ENCODE results near the gene NATD1. TPM values are rescaled to one million over a fixed set of nuclear protein-coding genes. Genes with fewer than 3 reads are reported as not detected.

Gene NATD1
- total and polyA plus RNA-seq, 2 experiments from 2014 or later = 5.0 to 6.7 TPM

DNA sequence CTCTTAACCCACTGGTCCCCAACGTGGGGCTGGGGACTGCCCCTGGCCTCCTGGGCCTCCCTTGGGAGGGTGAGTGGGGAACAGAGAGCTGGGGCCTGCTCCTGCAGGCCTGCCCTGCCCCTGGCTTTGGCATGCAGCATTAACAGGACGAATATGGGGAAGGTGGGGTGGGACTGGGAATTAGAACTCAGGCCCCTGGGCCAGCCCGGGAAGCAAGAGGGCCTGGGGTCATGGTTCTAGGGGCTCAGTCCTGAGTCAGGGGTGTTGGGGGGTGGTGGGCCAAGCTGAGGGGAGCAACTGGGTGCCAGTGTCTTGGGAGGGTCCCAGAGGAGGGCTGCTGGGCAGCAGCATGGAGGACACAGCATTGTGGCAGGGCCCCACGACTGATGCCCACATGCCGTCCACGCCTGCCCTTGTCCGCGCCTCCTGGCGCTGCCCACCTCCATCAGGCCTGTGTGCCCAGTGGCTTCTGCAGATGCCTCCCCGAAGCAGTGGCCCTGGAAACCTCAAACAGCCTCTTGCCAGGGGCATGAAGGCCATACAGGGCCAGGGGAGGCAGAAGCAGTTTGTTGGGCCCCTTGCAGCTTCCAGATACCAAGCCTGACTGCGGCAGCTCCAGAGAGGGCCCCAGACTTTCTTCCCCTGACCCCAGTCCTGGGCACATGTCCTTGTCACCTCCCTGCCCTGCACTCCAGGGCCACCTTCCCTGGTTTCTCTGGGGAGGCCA is 36.1 kb upstream of the NATD1 start:
- Histone ChIP-seq H3K9me2 (replicated peaks; ENCODE audit: insufficient read depth) (no peaks in the 10 kb centered on the region), H3K27me3 (no peaks in the 10 kb centered on the region), H3K4me3 (no peak overlapping the region), H3K79me2 (peaks cover 92% of the 10 kb centered on the region), H3K27ac (no peak overlapping the region), H3K9me3 (ENCODE audit: low read depth) (no peaks in the 10 kb centered on the region), H3K4me1 (ENCODE audit: insufficient read depth) (peaks cover 22% of the 10 kb centered on the region), H3K36me3 (replicated peaks; ENCODE audit: insufficient read depth, low read depth) (no peaks in the 10 kb centered on the region), H2AFZ (no peak overlapping the region), H4K20me1 (ENCODE audit: insufficient read depth, poor library complexity, severe bottlenecking) (peaks cover 34% of the 10 kb centered on the region), H3K4me2 (no peak overlapping the region)
- DNase-seq (ENCODE audit: low spot score) = no peak
- no peak for TF ChIP-seq EZH2 (IDR thresholded peaks at IDR 0.05; ENCODE audit: borderline replicate concordance)
- no peak for TF ChIP-seq EZH2phosphoT487 (IDR thresholded peaks at IDR 0.05; ENCODE audit: low read depth, severe bottlenecking, unreplicated experiment)
- TF ChIP-seq CTCF (IDR thresholded peaks at IDR 0.05; ENCODE audit: poor library complexity) = no peak
- WGBS (ENCODE audit: low lambda C conversion rate, missing lambda C conversion rate) = 92% methylated on average over 11 of the region's 11 CpGs

DNA sequence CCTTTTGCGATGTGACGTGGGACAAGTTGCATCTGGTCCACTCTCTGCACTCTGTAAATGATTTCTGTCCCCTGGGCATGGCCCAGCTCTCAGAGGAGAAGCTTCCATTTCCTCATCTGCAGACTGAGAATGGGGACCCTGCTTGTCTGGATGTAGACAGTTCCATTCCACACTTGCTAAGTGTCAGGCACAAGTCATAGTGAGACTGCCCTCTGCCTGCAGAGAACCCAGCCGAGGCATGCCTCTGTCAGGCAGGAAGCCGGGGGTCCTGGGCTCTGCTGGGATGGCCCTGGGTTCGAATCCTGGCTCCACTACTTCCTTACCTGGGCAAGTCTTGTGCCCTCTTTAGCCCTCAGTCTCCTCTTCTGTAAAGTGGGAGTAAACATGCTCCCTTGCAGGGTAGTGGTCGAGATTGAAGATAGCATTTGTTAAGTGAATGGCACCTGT is 35.4 kb upstream of the NATD1 start:
- Histone ChIP-seq H3K4me3 (no peak overlapping the region), H3K79me2 (peaks cover 85% of the 10 kb centered on the region), H3K4me2 (peak overlapping the region; percentile 66), H4K20me1 (ENCODE audit: insufficient read depth, poor library complexity, severe bottlenecking) (peaks cover 27% of the 10 kb centered on the region), H2AFZ (no peak overlapping the region), H3K27ac (peak overlapping the region; percentile 84), H3K9me3 (ENCODE audit: low read depth) (no peaks in the 10 kb centered on the region), H3K27me3 (no peaks in the 10 kb centered on the region), H3K36me3 (replicated peaks; ENCODE audit: insufficient read depth, low read depth) (no peaks in the 10 kb centered on the region), H3K9me2 (replicated peaks; ENCODE audit: insufficient read depth) (no peaks in the 10 kb centered on the region), H3K4me1 (ENCODE audit: insufficient read depth) (peaks cover 22% of the 10 kb centered on the region)
- DNase-seq (ENCODE audit: low spot score) = no peak
- TF ChIP-seq EZH2 (IDR thresholded peaks at IDR 0.05; ENCODE audit: borderline replicate concordance) (no peak), CTCF (IDR thresholded peaks at IDR 0.05; ENCODE audit: poor library complexity) (peak; percentile 7), EZH2phosphoT487 (IDR thresholded peaks at IDR 0.05; ENCODE audit: low read depth, severe bottlenecking, unreplicated experiment) (no peak)
- 92% methylated on average over 5 of the region's 6 CpGs for WGBS (ENCODE audit: low lambda C conversion rate, missing lambda C conversion rate)

DNA sequence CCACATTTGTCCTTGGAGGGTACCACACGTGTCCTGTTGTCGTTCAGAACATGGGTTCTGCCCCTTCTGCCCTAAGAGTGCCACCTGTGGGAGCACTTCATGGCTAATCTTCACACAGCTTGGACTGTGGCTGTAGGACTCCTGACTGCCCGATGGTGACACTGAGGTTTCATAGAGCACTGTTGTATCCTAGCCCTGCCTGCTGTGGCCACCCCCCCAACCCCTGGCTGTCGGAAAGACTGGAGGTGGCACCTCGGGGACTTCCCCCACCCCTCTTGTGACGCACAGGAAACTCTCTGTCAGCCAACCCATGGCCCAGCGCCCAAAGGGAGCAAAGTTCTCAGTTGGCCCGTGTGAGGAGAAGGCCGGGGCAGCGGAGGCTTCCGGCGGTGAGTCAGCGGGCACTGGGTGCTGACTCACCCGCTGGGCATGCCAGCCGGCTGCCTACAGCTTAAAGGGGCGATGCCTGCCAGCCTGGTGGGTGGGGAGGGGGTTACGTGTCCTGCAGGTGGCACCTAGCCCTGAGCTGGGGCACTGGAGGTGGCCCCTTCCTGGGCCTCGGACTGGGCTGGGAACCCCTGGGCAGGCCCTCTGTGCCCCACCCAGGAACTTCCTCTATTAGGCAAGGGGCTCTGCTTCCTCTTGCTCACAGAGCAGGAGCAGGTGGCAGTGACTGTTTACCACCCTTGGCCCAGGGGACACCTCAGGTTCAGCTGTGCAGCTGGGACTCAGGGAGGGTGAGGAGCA is 34.7 kb upstream of the NATD1 start:
- TF ChIP-seq CTCF (IDR thresholded peaks at IDR 0.05; ENCODE audit: poor library complexity) (no peak), EZH2phosphoT487 (IDR thresholded peaks at IDR 0.05; ENCODE audit: low read depth, severe bottlenecking, unreplicated experiment) (no peak), EZH2 (IDR thresholded peaks at IDR 0.05; ENCODE audit: borderline replicate concordance) (no peak)
- no peaks in the 10 kb centered on the region for H3K9me3 ChIP-seq (ENCODE audit: low read depth)
- H3K36me3 ChIP-seq (replicated peaks; ENCODE audit: insufficient read depth, low read depth) = no peaks in the 10 kb centered on the region
- 61% methylated on average over 18 of the region's 18 CpGs for WGBS (ENCODE audit: low lambda C conversion rate, missing lambda C conversion rate)
- H3K79me2 ChIP-seq = peaks cover 77% of the 10 kb centered on the region
- peak overlapping the region; percentile 92 for H3K4me2 ChIP-seq
- no peak overlapping the region for H3K4me3 ChIP-seq
- peak overlapping the region; percentile 93 for H3K27ac ChIP-seq
- no peaks in the 10 kb centered on the region for H3K27me3 ChIP-seq
- peaks cover 21% of the 10 kb centered on the region for H4K20me1 ChIP-seq (ENCODE audit: insufficient read depth, poor library complexity, severe bottlenecking)
- no peak overlapping the region for H2AFZ ChIP-seq
- H3K4me1 ChIP-seq (ENCODE audit: insufficient read depth) = peaks cover 22% of the 10 kb centered on the region
- no peaks in the 10 kb centered on the region for H3K9me2 ChIP-seq (replicated peaks; ENCODE audit: insufficient read depth)
- peak; percentile 91 for DNase-seq (ENCODE audit: low spot score)

Measured in hepatocyte (in vitro differentiated cells).